IPS DF 19.7 (cell line): Measurements from ENCODE around the gene SLC1A4.
"Not testable (repeated sequence)": the region's sequence is repeated elsewhere in the genome, so short reads cannot be mapped to it uniquely, and the experiment has no call there.

ENCODE experiments used
- DNase-seq: peaks from one replicate; pipeline ENCODE4 v3.0.0-alpha.2; 2013; ENCODE audit warnings: low read depth, low spot score

The SLC1A4 gene

DNA sequence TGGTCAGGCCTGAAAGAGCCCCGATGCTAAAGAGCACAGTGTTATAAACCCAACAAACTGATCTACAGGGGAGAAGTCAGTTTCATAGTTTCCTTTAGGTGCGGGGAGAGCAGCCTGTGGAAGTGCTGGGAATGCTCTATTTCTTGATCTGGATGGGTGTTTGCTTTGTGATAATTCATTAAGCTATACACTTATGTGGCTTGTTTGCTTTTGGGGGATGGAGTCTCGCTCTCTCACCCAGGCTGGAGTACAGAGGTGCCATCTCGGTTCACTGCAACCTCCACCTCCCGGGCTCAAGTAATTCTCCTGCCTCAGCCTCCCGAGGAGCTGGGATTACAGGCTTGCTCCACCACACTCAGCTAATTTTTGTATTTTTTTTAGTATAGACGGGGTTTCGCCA, 37.0 kb downstream of the SLC1A4 start:
- no peak for DNase-seq

DNA sequence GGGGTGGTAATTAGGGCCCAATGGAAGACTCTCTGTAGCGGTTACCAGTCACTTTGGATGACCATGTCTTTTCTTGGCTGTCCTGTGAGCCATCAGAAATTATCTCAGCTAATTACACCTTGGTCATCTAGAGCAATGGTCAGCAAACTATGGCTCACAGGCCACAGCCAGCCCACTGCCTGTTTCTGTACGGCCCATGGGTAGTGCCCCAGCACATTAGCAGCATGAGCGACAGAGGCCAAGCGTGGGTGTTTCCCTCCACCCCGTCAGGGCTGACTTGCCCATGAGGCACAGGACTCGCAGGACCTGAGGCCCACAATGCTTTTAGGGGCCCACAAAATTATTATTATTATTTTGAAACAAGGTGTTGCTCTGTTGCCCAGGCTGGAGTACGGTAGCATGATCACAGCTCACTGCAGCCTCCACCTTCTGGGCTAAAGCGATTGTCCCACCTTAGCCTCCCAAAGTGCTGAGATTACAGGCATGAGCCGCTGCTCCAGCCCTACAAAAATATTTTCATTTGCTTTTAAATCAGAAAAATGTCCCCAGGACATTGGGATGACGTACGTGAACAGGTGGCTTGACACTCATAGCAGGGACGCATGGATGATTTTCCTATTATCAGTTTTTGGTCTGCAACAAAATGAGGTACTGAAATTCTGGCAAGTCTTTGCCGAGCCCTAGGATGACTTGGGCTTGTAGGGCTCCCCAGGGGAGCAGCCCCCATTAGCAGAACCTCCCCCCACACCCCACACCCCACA, 37.7 kb downstream of the SLC1A4 start:
- no peak for DNase-seq

DNA sequence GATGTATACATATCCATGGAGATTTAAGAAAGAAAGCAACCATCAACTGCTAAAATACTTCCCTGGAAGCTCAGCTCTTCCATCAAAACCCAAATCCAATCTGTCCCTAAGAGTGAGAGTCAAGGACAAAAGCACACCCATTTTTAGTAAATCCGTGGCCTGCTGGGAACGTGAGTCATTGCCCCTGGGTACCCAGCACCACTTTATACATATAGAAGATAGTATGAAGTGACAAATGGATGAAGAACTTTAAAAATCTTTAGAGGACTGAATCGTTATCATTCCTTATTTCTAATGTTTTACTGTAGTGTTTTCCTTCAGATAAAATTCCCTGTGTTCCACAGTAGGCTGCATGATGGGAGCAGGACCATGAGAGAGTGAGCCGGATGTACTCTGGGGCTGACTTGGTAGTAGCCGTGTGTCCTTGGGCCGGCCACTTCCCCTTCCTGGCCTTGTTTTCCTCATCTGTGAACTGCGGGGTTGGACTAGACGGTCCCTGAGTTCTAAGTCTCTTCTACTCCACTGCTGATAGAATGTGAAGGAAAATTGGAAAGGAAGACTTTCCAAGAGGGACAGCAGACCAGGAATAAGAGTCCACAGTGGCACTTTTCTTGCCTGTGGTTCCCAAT, 38.5 kb downstream of the SLC1A4 start:
- DNase-seq: no peak

DNA sequence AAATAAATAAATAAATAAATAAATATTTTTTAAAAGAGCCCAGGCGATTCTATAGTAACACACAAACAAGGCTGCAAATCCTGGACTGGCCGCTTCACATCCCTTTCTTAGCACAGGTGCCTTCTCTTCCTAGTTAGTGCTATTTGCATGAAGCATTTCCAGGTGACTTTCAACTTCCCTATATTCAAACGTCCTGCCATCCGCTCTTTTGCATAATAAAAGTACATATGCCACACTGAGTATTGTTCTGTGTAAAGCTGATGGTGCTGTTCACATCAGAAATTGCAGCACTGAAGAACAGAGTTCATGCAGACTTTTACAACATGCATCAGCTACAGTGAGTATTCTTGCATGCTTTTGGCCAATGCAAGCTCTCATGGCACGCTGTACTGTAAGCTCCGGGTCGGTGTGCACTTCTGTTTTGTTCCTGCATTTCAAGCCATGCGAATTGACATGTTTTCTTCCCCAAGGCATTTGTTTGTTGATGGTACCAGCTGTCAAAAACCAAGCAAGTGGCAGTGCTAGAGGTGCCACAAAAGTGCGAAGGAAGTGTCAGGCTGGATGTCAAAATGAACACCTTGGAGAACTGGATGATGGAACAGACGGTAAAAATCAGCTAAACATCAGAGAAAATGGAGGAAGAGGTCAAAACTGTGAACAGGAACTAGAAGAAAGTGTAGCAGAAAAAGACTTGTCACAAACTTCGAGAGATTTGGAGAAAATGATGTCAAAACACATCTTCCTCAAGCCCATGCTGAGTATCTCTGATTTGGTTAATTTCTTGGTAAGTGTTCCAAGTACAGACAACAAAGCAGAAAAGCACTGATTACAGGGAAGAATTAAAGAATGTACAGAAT, 41.5 kb downstream of the SLC1A4 start:
- DNase-seq: no peak

DNA sequence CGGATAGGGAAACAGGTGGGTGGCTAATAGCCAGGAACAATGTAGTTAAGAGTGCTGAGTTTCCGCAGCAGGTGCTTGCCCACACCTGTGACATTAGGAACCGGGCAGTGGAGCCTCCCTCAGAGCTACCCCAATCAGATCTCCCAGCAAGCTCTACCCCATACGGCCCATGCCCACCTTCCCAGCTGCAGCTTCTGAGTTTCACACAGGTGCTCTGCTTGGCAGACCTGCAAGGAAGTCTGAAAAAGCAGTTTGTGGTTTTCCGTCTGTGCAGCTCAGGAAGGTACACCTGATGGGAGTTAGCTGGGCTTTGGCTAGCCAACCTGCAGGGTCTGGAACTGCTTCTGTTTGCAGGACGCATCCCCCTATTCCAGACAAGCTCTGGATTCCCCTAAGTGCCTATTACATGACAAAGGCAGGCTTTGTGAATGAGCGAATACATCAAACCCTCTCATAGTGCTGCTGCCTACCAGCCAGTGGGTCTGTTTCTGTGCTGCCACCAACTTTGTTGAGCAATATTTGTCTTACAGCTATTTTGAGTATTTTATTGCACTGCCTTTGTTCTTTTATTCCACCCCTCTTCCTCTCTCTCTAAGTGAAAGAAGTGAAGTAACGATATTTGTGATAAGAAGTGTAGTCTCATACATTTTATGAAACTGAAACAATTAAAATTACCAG, 42.3 kb downstream of the SLC1A4 start:
- DNase-seq: no peak

DNA sequence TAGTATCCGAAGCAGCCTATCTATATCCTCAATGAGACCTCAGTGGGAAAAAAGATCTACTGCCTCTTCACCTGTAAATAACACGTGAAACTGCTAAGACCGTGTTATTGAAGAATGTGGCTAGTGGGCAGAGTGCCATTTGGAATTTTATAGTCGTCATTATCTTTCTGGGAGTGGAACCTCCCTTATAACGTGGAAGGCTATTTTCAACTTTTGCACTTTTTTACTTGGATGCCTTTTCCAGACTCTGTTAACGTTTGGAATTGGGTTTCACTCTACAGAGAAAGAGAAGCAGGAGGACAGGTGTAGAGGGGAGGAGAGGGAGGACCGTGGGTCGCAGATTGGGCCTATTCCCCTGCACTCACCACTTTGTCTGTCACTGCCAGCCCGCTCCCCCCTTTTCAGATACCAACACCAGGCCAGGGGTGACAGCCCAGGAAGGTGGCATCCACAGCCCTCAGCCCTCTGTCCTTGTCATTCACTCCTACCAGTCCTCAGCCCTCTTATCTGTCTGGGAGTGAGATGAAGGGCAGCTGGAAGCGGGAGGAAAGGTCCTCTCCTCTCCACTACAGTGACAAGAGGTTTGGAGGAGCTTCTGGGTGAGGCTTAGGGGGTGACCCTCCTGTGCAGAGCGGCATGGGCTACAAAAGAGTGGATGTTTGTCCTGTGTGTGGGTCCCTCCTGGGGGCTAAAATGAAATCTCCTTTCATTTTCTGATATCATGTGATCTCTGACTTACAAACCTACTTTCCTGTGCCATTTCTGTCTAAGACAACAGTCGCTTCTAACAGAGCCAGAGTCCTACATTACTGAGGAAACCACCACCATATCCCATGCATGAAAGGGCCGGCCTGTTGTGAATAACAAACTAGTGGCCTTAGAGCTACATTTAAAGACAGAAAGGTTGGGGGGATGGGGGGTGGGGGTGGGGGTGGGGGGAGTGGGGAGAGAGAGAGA, 43.1 kb downstream of the SLC1A4 start:
- no peak for DNase-seq

DNA sequence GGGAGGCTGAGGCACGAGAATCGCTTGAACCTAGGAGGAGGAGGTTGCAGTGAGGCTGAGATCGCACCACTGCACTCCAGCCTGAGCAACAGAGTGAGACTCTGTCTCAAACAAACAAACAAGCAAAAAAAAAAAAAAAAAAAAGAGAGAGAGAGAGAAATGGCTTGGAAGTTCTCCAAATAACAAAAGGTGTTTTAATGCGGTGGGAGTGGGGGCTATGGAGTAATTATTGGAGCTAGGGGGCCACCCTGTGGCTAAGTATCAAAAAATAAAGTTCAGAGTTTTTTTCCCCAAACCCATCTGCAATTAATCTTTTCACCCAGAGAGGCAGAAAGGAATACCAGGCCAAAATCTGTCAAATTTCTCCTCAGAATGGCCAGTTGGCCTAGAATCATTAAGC, 44.0 kb downstream of the SLC1A4 start:
- DNase-seq: no peak

DNA sequence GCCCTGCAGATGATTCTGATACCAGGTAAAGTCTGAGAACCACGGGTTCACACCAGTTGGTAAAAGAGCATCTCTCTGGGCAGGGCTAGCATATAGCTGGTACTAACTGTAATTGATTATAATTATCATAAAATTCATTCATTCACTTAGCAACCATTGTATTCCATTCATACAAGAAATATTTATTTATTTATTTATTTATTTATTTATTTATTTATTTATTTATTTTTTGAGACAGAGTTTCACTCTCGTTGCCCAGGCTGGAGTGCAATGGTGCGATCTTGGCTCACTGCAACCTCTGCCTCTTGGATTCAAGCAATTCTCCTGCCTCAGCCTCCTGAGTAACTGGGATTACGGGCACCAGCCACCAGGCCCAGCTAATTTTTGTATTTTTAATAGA, 44.5 kb downstream of the SLC1A4 start:
- DNase-seq: not testable (repeated sequence)

DNA sequence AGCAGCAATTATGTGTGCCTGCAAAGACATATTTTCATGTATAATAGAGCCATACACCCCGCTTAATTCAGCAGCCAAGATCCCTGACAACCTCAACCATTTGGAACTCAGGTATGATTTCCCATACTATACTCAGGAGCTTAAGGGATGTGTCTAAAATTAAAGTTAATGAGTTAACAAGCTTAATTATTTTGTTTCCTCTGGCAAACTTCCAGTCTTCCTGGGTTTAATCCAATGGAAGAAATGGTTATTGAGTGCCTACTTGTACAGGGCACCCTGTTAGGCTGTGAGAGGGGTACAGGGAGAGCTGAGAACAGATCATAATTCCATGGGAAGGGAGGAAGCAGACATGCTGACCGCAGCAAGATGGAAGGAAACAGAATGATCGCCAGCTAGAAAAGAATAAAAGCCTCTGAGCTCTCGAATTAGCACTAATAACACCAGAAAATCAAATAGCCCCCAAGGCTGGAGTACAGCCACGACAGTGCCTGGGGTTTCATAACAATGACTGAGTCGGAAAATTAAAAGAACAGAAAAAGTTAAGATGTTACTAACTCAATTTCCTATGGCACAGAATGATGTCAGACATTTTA, 46.2 kb downstream of the SLC1A4 start:
- no peak for DNase-seq

DNA sequence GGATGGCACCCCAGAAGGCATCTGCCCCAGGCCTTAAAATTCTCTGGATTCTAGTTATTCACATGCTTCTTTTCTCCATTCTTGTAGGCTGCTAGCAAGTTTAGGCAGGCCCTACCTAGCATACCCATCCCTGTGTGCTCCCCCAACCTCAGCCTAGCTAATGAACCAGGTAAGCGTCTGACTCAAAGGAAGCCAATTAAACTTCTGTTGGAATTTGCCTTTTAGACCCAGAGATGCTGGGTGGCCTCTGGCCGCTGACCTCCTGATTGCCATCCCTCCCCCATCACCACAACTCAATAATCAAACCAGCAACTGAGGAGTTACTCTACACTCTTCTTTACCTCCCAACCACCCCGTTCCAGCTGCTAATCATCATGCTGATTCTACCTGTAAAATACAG, 48.0 kb downstream of the SLC1A4 start:
- DNase-seq: no peak

DNA sequence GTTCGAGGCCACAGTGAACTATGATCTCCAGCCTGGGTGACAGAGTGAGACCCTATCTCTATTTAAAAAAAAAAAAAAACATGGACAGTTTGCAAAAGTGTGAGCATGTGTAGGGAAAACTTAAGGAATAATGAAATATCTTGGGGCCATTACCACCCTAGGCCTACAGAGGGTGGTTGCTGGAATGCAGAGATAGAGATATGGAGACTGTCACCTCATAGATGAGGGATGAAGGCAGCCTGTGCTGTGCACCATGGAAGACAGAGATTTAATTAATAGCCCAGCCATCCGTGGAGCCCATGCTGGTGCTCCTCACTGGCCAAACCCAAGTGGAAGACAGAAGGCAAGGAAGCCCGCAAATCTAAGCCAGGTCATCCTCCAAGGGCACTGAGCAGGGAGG, 50.4 kb downstream of the SLC1A4 start:
- no peak for DNase-seq

DNA sequence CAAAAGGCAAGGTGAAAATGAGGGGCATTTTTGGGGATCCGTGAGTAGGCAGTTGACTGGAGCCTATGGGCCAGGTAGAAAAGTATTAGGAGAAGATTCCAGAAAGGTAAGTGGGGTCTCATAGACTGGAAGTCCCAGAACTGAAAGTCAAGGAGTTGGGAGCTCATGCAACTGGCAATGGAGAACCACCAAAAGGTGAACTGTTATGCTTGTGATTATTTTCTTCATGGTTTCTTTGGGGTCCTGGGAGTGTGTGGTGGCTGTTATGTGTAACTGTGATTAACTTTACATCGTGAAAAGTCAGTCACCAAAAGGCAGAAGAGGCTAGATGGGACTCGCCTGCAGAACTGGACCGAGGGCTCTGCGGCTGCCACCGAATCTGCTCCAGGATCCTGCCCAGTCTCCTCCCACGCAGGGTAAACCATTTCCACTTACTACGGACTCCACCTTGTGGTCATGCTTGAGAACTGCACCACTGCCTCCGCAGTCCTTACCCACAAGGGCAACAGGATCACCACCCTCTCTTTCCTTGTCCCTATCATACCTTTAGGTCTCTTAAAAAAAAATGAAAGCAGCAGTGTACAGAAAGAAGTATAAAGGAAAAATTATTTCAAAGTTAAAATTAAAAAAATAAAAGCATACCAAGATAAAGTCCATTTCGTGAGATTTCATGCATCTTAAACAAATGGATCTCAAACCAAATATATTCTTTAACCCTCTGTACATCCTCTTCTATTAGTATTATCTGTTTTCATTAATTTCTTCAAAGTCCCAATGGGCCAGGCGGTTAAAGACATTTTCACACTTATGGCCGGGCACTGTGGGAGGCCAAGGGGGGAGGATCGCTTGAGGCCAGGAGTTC, 51.4 kb downstream of the SLC1A4 start:
- no peak for DNase-seq

DNA sequence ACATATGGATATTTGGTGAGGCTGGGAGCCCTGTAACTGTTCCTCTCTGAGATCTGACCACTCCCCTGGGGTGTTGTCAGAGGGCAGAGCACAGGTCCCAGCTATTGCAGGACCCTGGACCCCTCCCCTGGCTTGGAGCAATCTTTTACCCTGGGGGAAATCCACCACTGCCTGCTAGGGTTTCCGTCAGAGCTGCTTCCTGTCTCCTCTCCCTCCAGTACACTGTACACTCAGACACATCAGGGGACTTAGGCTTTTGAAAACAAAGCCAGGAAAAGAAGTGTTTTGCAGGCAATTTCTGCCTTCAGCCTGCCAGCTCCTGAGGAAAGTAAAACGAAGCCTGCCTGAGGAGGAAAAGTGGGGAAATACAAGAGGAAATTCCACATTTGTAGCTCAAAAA, 53.8 kb downstream of the SLC1A4 start:
- DNase-seq: no peak

DNA sequence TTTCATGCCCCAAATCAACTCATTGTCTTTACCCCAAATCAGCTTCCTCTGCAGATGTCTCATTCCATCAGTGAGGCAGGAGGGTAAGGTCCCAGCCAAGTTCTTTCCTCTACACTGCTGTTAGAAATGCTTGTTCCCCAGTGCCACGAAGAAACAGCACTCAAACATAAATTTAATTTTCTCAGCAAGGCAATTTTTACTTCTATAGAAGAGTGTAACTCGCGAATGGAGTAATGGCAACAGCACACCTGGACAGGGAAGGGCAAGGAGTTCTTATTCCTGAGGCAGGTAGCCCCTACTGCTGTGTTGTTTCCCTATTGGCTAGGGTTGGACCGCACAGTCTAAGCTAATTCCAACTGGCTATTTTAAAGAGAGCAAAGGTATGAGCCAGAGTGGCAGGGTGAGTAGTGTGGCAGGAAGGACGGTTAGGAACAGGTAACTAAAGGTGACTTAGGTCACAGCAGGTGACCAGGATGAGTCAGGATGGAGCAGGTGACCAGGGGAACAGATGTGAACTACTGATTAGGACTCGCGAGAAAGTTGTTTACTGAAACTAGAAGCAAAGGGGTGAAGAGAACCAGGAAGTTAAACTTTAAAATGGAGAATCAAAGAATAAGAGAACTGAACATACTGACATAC, 55.0 kb downstream of the SLC1A4 start:
- DNase-seq: no peak

DNA sequence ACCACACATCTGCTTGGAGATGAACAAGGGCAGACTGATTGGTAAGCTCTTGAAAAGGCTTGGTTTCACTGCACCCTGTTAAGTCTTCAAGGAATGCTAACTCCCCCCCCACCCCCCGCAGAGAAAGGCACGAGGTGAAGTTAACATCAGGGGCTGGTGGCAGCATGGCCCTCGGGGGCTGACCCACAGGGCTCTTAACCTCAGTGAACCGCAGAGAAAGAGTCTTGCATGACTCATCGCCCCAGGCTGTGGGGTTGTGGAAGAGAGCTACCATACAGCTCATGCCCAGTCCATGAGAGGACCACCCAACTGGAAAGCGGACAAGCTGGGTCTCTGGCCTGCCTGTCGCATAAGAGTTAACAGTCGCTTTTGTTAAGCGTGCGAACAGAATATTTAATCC, 56.5 kb downstream of the SLC1A4 start:
- no peak for DNase-seq

DNA sequence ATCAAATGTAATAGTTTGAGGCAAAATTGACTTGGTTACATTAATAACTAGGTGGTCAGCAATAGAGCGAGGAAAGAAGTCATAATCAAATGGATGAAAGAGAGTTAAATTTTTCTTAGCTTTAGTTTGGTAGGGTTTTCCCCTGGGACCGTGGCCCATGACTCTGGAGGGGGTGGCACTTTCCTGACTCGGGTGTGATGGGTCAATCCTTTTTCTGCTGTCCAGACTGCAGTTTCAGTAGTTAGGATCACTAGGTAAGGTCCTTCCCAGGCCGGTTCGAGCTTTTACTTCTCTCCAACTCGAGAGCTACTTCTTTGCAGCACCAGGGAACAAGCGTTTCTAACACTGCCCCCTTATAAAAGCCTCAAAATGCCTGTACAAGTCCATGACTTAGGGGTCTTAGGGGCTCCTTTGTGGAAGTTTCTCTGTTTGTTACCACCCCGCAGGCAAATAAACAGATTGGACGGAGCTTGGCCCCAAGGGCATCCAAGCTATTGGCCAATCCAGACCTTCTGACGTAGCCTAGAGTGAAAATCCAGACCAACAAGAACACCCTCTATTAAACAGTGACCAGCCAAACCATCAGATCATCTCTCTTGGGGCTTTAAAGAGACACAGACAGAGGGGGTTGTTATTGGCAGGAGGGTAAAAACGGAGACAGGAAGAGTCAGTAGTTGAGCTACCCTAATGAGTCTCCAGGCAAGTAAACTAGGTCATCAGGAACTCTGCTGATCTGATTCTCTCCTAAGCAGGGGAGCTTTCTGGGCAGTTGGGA, 57.6 kb downstream of the SLC1A4 start:
- DNase-seq: no peak

DNA sequence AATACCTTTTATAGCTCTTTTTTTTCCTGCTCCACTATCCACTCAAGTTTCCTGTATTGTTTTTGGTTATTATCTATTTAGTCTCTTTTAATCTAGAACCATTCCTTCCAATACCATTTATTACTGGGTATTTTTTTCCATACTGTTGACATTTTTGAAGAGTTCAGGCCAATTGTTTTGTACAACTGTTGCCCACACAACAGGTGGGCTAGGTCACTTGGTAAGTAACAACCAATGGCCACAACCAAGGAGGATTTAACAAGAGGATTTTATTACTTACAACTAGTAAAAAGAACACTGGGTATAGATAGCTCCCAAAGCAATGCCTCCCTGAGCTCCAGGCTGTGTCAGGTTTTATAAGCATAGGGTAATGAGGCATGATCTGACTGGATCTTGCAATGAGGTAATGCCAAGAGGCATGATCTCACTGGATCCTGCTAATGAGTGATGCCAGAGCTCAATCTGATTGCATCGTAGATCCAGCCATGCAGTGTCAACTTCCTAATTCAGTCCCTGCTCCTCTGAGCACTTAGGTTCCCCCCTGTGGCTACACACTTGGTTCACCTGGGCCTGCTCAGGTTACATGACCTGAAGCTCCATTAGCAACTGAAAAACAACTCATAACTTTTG, 59.9 kb downstream of the SLC1A4 start:
- DNase-seq: peak; percentile 74

DNA sequence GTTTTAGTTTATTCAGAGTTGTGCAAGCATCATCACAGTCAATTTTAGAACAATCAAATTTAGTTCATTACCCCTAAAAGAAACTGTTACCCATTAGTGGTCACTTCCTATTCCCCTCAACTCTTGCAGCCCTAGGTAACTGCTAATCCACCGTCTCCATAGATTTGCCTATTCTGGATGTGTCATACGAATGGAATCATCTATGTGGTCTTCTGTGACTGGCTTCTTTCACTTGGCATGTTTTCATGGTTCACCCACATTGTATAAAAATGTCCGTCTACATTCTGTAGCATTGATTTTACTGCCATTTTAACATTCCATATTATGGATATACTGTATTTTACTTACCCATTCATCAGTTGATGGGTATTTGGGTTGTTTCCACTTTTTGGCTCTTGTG, 61.7 kb downstream of the SLC1A4 start:
- no peak for DNase-seq
